ENCODE data around the gene CUEDC1. TPM values are rescaled to one million over a fixed set of nuclear protein-coding genes. Genes with fewer than 3 reads are reported as not detected.

Gene CUEDC1
- total RNA-seq, 1 experiment from 2014 or later: 27.5 TPM

GRCh38 chr17:57888311-57889216 is 66.6 kb downstream of the CUEDC1 start:
- H3K27ac Mint-ChIP-seq (ENCODE audit: unreplicated experiment): no peak overlapping the region
- H3K4me3 Mint-ChIP-seq (ENCODE audit: unreplicated experiment): no peak overlapping the region
- no peaks in the 10 kb centered on the region for H3K27me3 Mint-ChIP-seq (ENCODE audit: insufficient read depth, unreplicated experiment)
- TF ChIP-seq CTCF (IDR thresholded peaks at IDR 0.05; ENCODE audit: insufficient read depth in 1 of 2, low read depth in 1 of 2, low read length in 1 of 2, severe bottlenecking in 1 of 2, unreplicated experiment in 1 of 2): no peak
- Histone ChIP-seq H3K4me3 (ENCODE audit: low read depth, low read length) (no peak overlapping the region), H3K4me1 (peaks cover 17% of the 10 kb centered on the region), H3K27me3 (replicated peaks; ENCODE audit: control insufficient read depth, insufficient read depth, low read length) (no peaks in the 10 kb centered on the region), H3K36me3 (ENCODE audit: control insufficient read depth, insufficient read depth, low read length) (no peaks in the 10 kb centered on the region), H3K9me3 (no peaks in the 10 kb centered on the region)
- ChIA-PET POLR2A (no interaction called here), CTCF (interaction anchor here (0.6 kb wide), 1 partner anchor 226 kb away, joined by 3 read pairs; no protein-coding TSS in a partner anchor)
- no TSS peak for BruUV-seq (replicated peaks)
- H3K36me3 Mint-ChIP-seq (ENCODE audit: insufficient read depth, unreplicated experiment): peaks cover 10% of the 10 kb centered on the region
- DNase-seq: no peak
- intact Hi-C loops (cut with micrococcal nuclease; ENCODE audit: unreplicated experiment): no loop called here
- H3K9me3 Mint-ChIP-seq (ENCODE audit: unreplicated experiment): no peaks in the 10 kb centered on the region
- H3K4me1 Mint-ChIP-seq (ENCODE audit: low read depth, unreplicated experiment): peaks cover 21% of the 10 kb centered on the region

- Mint-ChIP-seq H3K4me1 (ENCODE audit: low read depth, unreplicated experiment) (peaks cover 9% of the 10 kb centered on the region), H3K9me3 (ENCODE audit: unreplicated experiment) (no peaks in the 10 kb centered on the region), H3K27ac (ENCODE audit: unreplicated experiment) (no peak overlapping the region), H3K36me3 (ENCODE audit: insufficient read depth, unreplicated experiment) (peaks cover 7% of the 10 kb centered on the region), H3K27me3 (ENCODE audit: insufficient read depth, unreplicated experiment) (no peaks in the 10 kb centered on the region), H3K4me3 (ENCODE audit: unreplicated experiment) (no peak overlapping the region)
- Histone ChIP-seq H3K4me3 (ENCODE audit: low read depth, low read length) (no peak overlapping the region), H3K27me3 (replicated peaks; ENCODE audit: control insufficient read depth, insufficient read depth, low read length) (no peaks in the 10 kb centered on the region), H3K9me3 (no peaks in the 10 kb centered on the region), H3K36me3 (ENCODE audit: control insufficient read depth, insufficient read depth, low read length) (no peaks in the 10 kb centered on the region), H3K4me1 (peaks cover 3% of the 10 kb centered on the region)
- no peak for DNase-seq
- no TSS peak for BruUV-seq (replicated peaks)
- no peak for TF ChIP-seq CTCF (IDR thresholded peaks at IDR 0.05; ENCODE audit: insufficient read depth in 1 of 2, low read depth in 1 of 2, low read length in 1 of 2, severe bottlenecking in 1 of 2, unreplicated experiment in 1 of 2)
- POLR2A ChIA-PET: no interaction called here
- intact Hi-C loops (cut with micrococcal nuclease; ENCODE audit: unreplicated experiment): no loop called here
- CTCF ChIA-PET: no interaction called here
These were observed 68.1 kb downstream of the CUEDC1 start for GRCh38 chr17:57887161-57887560.

GRCh38 chr17:57886020-57886419 is 69.2 kb downstream of the CUEDC1 start:
- H3K4me1 ChIP-seq: peaks cover 7% of the 10 kb centered on the region
- Mint-ChIP-seq H3K4me1 (ENCODE audit: low read depth, unreplicated experiment) (peaks cover 10% of the 10 kb centered on the region), H3K27ac (ENCODE audit: unreplicated experiment) (no peak overlapping the region), H3K36me3 (ENCODE audit: insufficient read depth, unreplicated experiment) (peaks cover 7% of the 10 kb centered on the region), H3K4me3 (ENCODE audit: unreplicated experiment) (no peak overlapping the region), H3K27me3 (ENCODE audit: insufficient read depth, unreplicated experiment) (no peaks in the 10 kb centered on the region), H3K9me3 (ENCODE audit: unreplicated experiment) (no peaks in the 10 kb centered on the region)
- POLR2A ChIA-PET: no interaction called here
- no TSS peak for BruUV-seq (replicated peaks)
- no peak overlapping the region for H3K4me3 ChIP-seq (ENCODE audit: low read depth, low read length)
- no peaks in the 10 kb centered on the region for H3K27me3 ChIP-seq (replicated peaks; ENCODE audit: control insufficient read depth, insufficient read depth, low read length)
- no peak for DNase-seq
- CTCF ChIA-PET: no interaction called here
- no peak for TF ChIP-seq CTCF (IDR thresholded peaks at IDR 0.05; ENCODE audit: insufficient read depth in 1 of 2, low read depth in 1 of 2, low read length in 1 of 2, severe bottlenecking in 1 of 2, unreplicated experiment in 1 of 2)
- no peaks in the 10 kb centered on the region for H3K9me3 ChIP-seq
- no peaks in the 10 kb centered on the region for H3K36me3 ChIP-seq (ENCODE audit: control insufficient read depth, insufficient read depth, low read length)
- intact Hi-C loops (cut with micrococcal nuclease; ENCODE audit: unreplicated experiment): no loop called here

Data from Caco-2 (cell line).